ENCODE data around the gene RBM41. TPM values are rescaled to one million over a fixed set of nuclear protein-coding genes. Genes with fewer than 3 reads are reported as not detected.

The RBM41 gene
- total RNA-seq, 1 experiment from 2014 or later: 19.4 TPM

- Mint-ChIP-seq H3K4me1 (peaks cover 22 to 30% of the 10 kb centered on the region in 2 experiments), H3K27ac (peak overlapping the region in 1 of 3 experiments; percentile 82; a peak in 1 of 7 replicates), H3K36me3 (ENCODE audit: insufficient read depth in 1 of 3, low read depth in 3 of 3) (peaks cover 0 to 7% (median 5%) of the 10 kb centered on the region in 3 experiments; a peak in 3 of 7 replicates), H3K9me3 (peaks cover 0 to 30% of the 10 kb centered on the region in 2 experiments; a peak in 2 of 5 replicates), H3K4me3 (peak overlapping the region; percentile 72 to 84), H3K27me3 (ENCODE audit: low read depth) (no peaks in the 10 kb centered on the region)
- H2BK120ac ChIP-seq (ENCODE audit: low read depth, low read length, poor library complexity, severe bottlenecking): no peak overlapping the region
- no peak overlapping the region for H3T11ph ChIP-seq (ENCODE audit: low read length)
- peak overlapping the region; percentile 44 for H3K4me2 ChIP-seq (ENCODE audit: insufficient read depth, insufficient read length, low read length)
- no peak overlapping the region for H3K4ac ChIP-seq (ENCODE audit: low read depth, low read length)
- no peak overlapping the region for H4K5ac ChIP-seq (ENCODE audit: insufficient read length, low read depth, low read length)
- H3K79me2 ChIP-seq (ENCODE audit: insufficient read depth, low read length): no peaks in the 10 kb centered on the region
- H3K56ac ChIP-seq (ENCODE audit: insufficient read length, low read depth, low read length): no peak overlapping the region
- H3K79me1 ChIP-seq (ENCODE audit: insufficient read depth, low read depth, low read length, poor library complexity, severe bottlenecking): no peaks in the 10 kb centered on the region
- no peak overlapping the region for H2BK12ac ChIP-seq (ENCODE audit: insufficient read length, low read depth, low read length)
- peaks cover 2% of the 10 kb centered on the region; the same call in 1 of the 2 replicates for H3K4me1 ChIP-seq (ENCODE audit: insufficient read depth, low read length)
- WGBS (ENCODE audit: extremely low coverage, insufficient read length, low lambda C conversion rate): no CpG with 5 or more reads among the region's 6 CpGs
- no peaks in the 10 kb centered on the region for H3K9me3 ChIP-seq (ENCODE audit: control insufficient read depth, low read depth, low read length)
- no peak overlapping the region for H4K8ac ChIP-seq (replicated peaks; ENCODE audit: insufficient read length, low read depth, low read length)
- no peak overlapping the region for H4K91ac ChIP-seq (ENCODE audit: insufficient read length, low read depth, low read length)
- DNase-seq: no peak
- H4K20me1 ChIP-seq (ENCODE audit: control insufficient read depth, insufficient read depth, insufficient read length): no peaks in the 10 kb centered on the region
- no peak overlapping the region for H2BK15ac ChIP-seq (ENCODE audit: low read depth, low read length)
- TF ChIP-seq, protein P1, sequence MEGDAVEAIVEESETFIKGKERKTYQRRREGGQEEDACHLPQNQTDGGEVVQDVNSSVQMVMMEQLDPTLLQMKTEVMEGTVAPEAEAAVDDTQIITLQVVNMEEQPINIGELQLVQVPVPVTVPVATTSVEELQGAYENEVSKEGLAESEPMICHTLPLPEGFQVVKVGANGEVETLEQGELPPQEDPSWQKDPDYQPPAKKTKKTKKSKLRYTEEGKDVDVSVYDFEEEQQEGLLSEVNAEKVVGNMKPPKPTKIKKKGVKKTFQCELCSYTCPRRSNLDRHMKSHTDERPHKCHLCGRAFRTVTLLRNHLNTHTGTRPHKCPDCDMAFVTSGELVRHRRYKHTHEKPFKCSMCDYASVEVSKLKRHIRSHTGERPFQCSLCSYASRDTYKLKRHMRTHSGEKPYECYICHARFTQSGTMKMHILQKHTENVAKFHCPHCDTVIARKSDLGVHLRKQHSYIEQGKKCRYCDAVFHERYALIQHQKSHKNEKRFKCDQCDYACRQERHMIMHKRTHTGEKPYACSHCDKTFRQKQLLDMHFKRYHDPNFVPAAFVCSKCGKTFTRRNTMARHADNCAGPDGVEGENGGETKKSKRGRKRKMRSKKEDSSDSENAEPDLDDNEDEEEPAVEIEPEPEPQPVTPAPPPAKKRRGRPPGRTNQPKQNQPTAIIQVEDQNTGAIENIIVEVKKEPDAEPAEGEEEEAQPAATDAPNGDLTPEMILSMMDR (conservative IDR thresholded peaks at IDR 0.05): no peak
- no peak overlapping the region for H3K14ac ChIP-seq (ENCODE audit: insufficient read depth, low read length)
- no peak overlapping the region for H3K18ac ChIP-seq (ENCODE audit: insufficient read length, low read depth, low read length)
- no peak overlapping the region for H2AK5ac ChIP-seq (ENCODE audit: insufficient read length, low read length)
- no peaks in the 10 kb centered on the region for H3K23me2 ChIP-seq (ENCODE audit: insufficient read length, low read depth, low read length, poor library complexity, severe bottlenecking)
- no peak overlapping the region for H2BK20ac ChIP-seq (ENCODE audit: low read depth, low read length, poor library complexity, severe bottlenecking)
- H2AFZ ChIP-seq (ENCODE audit: low read length): no peak overlapping the region
- no peak overlapping the region for H3K9ac ChIP-seq (ENCODE audit: extremely low read depth, insufficient read length, low read length)
- no peaks in the 10 kb centered on the region for H3K27me3 ChIP-seq (ENCODE audit: insufficient read depth, low read length)
- no peak overlapping the region for H3K27ac ChIP-seq (ENCODE audit: insufficient read length, low read depth, low read length)
- no peak overlapping the region for H3K23ac ChIP-seq (ENCODE audit: insufficient read length, low read depth, low read length)
- H2BK5ac ChIP-seq (ENCODE audit: insufficient read length, low read length): no peak overlapping the region
These were observed 36.4 kb upstream of the RBM41 start for GRCh38 chrX:107154787-107155620.
